SIG-M5 treated with dmso at 0.1 percent for 504 hours (cell line): Measurements from ENCODE around the gene ZCRB1.

ENCODE experiments used
- DNase-seq: peaks from one replicate; lab custom pipeline; 2025; ENCODE audit not compliant: unreplicated experiment; lab: John Stamatoyannopoulos, UW

ZCRB1 gene

DNA sequence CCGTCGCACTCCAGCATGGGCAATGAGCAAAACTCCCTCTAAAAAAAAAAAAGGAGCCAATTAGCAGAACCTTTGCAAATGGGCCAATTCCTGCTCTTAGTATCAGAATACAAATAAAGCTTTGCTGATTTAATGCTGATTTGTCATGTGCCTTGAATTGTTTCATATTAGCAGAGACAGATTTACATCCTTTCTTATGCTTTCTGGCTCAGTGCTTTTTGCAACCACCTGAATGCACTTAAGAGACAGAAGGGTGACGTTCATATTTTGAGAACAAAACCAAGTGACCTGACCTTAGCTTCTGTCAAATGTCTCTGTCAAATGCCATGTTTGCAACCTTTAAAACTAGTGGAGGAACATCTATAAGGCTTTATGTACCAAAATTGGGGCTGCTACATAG is 44.0 kb downstream of the ZCRB1 start:
- DNase-seq: no peak

DNA sequence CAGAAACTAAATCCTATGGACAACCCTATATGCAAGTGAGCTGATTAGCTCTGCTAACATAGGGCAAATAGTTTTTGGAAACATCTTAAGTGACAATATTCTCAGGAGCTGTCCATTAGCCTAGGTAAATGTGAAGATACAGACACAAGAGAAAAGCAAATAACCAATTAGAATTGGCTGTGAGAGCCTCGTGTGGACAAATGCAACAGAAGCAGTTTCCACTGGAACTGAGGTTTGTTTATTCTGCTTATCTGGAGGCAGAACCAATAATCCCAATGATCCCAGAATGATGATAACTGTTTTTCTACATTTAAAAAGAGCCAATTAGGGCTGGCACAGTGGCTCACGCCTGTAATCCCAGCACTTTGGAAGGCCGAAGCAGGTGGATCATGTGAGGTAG is 44.6 kb downstream of the ZCRB1 start:
- DNase-seq: no peak

DNA sequence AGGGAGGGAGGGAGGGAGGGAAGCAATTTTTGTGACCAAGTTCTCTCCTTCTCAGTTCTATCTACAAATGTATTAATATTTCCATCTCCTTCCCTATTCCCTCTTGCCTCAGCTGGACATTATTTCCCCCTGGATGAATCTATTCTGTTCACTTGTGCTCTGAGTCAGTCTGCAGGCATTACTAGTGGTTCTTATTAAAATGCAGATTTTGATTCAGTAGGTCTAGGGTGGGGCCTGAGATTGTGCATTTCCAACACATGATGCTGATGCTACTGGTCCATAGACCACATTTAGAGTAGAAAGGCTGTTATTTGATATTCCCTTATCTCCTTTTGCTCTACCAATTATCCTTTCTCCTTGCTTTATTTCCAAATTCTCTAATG is 47.8 kb downstream of the ZCRB1 start:
- no peak for DNase-seq

DNA sequence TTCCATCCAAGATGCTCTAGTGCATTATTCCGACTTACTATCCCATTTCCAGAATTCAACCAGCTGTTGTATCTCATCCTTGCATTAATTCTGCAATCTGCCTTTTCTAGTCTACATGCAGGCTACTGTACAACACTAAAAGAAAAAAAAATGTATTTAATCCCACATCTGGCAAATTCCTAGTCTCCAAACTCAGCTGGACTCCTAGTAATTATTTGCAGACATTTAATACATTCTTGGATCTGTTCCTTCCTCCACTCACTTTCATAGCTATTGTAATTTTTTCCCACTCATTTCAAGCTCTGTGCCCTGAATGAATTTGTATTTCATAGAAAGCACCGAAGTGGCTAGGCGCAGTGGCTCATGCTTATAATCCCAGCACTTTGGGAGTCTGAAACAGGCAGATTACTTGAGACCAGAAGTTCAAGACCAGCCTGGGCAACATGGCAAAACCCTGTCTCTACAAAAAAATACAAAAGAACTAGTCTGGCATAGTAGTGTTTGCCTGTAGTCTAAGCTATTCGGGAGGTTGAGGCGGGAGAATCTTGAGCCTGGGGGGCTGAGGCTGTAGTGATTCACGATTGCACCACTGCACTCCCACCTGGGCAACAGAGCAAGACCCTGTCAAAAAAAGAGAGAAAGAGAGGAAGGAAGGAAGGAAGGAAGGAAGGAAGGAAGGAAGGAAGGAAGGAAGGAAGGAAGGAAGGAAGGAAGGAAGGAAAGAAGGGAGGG is 48.3 kb downstream of the ZCRB1 start:
- no peak for DNase-seq

DNA sequence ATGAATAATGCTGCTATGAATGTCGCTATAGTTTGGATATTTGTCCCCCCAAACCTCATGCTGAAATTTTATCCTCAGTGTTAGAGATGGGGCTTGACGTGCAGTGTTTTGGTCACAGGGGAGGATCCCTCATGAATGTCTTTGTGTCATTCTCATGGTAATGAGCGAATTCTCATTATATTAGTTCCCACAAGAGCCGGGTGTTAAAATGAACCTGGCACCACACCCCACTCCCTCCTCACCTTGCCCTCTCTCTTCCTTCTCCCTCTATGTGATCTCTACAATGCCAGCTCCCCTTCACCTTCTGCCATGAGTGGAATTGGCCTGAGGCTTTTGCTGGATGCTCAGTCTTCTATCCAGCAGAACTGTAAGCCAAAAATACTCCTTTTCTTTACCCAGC is 50.4 kb downstream of the ZCRB1 start:
- no peak for DNase-seq

DNA sequence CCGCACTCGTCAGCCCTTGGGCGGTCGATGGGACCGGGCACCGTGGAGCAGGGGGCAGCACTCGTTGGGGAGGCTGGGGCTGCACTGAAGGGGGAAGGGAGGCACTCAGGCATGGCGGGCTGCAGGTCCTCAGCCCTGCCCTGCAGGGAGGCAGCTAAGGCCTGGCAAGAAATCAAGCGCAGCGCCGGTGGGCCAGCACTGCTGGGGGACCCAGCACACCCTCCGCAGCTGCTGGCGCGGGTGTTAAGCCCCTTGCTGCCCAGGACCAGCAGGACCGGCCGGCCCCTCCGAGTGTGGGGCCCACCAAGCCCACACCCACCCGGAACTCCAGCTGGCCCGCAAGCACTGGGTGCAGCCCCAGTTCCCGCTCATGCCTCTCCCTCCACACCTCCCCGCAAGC is 52.2 kb downstream of the ZCRB1 start:
- no peak for DNase-seq

DNA sequence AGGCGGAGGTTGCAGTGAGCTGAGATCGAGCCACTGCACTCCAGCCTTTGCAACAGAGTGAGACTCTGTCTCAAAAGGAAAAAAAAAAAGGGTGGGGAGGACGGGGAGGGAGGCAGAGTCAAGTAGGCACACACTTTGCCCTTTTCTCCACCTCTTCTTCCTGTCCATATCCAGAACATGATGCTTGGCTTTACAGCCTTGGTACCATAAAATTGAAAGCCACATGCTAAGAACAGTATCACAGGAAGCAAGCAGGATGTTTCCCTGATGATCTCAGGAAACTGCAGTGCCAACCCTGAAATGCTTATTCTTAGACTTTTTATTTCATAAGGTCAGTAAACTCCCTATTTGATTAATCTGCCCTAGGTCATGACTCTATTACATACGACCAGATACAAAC is 55.3 kb downstream of the ZCRB1 start:
- DNase-seq: no peak

DNA sequence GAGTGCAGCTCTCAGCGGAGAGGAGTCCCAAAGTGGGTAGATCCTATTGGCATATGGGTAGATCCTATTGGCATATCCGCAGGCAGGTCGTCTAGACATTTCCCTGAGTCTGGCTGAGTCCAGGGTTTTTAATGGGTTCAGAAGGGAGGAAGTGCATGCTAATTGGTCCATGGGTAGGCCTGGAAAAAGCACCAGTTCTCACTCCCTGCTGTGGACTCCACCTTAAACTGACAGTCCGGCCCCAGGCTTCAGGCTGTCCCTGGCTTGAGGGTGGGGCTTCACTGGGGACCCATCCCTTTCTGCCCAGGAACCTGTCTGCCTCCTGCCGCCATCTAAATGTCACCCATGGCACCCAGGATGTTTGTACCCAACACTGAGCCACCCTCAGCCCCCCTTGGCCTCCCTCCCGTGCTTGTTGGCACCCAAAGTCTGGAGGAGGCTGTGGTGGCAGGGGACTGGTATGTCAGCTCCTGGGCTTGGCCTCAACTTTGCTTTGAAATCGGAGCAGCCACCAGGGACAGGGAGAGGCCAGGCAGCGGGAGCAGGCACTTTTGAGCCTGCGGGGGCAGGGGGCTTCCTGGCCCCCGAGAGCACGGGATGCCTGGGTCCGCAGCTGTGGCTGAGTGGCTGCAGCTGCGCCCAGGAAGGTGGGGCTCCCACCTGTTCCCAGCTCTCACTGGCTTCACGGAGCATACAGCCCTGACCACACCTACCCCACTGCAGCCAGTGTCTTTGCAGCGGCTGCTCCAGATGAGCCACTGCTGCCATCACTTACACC is 58.3 kb downstream of the ZCRB1 start:
- no peak for DNase-seq

DNA sequence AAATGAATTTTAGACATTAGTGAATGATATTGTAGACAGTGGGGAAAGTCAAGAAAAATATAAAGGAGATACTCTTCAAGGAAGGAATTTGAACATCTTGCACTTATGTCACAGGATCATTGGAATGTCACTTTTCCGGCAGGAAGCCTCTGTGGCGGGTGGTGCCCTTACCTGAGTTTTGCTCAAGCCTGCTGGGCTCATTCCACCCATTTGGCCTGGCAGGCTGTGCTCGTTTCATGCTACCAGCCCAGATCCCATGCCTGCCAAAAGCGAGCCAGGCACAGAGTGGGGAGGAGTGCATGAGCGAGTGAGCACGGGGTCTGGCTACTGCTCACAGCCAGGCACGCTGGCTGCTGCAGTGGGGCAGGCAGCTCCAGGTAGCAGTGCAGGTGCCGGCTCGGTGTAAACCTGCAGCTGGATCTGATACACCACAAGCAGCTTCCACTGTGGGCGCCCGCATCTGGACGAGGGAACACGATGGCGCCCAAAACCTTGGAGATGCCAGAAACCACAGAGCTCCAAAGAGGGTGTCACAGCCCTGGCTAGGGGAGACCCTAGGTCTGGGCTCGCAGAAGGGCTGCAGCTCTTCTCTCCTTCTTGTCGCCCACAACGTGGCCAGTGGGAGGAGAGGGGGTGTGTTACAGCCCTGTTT is 59.2 kb downstream of the ZCRB1 start:
- no peak for DNase-seq

DNA sequence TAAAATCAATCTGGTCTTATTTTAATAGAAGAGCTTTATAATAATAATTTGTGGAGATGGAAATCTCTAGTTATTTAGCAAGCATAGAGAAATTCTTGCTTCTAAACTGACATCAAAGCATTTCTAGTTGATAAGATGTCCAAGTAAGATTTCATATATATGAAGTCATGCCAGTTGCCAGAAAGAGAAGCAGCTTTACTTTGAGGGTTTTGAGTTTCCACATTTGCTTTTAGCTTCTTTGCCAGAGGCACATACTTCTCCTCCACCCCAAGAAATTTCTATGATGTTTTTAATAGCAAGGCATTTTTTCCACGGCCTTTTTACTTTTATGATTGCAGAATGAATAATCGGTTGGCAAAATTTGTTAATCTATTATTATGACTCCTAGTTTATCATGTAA is 63.6 kb downstream of the ZCRB1 start:
- no peak for DNase-seq
